ENCODE results near the gene DNER. TPM values are rescaled to one million over a fixed set of nuclear protein-coding genes. Genes with fewer than 3 reads are reported as not detected.

DNER gene
- polyA plus RNA-seq, 1 donor from 2014 or later = not detected

DNA sequence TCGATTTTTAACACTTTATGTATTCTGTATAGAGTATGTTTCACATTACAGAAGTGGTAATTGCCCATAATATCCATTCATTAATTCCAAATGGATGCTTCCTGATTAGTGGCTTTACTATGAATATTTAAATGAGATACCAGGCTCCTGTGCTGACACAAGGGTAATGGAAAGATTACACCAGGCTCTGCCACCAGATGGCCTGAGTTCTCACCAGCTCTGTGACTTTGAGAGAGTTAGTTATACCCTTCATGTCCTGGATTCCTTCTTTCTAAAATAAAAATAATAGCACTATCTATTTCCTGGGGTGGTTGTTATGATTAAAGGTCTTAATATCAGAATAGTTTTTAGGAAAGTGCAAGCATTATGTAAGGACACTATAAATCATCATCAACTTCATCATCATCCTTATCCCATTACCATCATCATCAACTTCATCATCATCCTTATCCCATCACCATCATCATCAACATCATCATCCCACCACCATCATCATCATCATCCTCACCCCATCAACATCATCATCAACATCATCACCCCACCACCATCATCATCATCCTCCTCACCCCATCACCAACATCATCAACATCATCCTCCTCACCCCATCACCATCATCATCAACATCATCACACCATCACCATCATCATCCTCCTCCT is 151.8 kb downstream of the DNER start:
- Mint-ChIP-seq H3K4me1 (no peaks in the 10 kb centered on the region), H3K4me3 (no peak overlapping the region), H3K27me3 (peaks cover 1% of the 10 kb centered on the region), H3K9me3 (peaks cover under 1 to 5% (median 2%) of the 10 kb centered on the region in 3 donors), H3K36me3 (peaks cover 3% of the 10 kb centered on the region), H3K27ac (no peak overlapping the region)

DNA sequence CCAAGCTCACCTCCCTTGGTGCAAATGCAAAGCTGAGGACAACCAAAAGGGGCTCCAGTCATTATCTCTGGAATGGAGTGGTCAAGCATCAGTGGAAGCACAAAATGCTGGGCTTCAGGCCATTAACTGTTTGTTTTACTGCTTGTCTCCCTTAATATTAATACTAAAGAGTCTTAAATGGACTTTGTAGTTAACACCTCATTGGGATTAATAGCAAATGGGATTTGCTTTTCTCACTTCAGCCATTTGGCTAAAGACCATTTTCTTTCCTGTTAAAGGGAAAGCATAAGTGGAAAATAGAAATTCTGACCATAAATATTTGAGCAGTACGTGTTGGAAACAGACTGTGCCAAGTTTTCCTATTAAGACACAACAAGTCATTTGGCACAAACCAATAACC is 154.4 kb downstream of the DNER start:
- Mint-ChIP-seq H3K9me3 (peaks cover 2 to 5% (median 3%) of the 10 kb centered on the region in 3 donors), H3K27me3 (peaks cover 1% of the 10 kb centered on the region), H3K4me3 (no peak overlapping the region), H3K27ac (no peak overlapping the region), H3K4me1 (no peaks in the 10 kb centered on the region), H3K36me3 (peaks cover 3% of the 10 kb centered on the region)

DNA sequence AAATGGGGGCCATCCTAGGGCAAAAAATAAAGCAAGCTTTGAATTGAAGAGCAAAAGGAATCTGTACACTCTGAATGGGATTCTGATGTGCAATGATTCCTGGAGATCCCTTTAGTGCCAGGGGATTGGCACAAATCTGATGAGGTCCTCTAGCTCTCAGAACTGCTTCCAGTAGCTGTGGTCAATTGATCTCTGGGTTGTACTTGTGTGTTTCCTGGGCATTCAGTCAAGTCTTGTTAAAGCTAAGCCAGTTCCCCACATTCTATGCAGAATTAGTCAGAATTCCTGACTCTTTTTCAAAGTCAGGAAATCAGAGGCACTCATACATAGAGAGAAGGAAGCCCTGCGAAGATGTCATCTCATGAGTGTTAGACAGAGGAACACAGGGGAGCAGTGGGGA is 161.3 kb downstream of the DNER start:
- no peak overlapping the region for H3K4me3 Mint-ChIP-seq
- no peak overlapping the region for H3K27ac Mint-ChIP-seq
- peaks cover 2 to 5% (median 3%) of the 10 kb centered on the region in 3 donors for H3K9me3 Mint-ChIP-seq
- H3K27me3 Mint-ChIP-seq = no peaks in the 10 kb centered on the region
- H3K36me3 Mint-ChIP-seq = no peaks in the 10 kb centered on the region
- H3K4me1 Mint-ChIP-seq = no peaks in the 10 kb centered on the region

DNA sequence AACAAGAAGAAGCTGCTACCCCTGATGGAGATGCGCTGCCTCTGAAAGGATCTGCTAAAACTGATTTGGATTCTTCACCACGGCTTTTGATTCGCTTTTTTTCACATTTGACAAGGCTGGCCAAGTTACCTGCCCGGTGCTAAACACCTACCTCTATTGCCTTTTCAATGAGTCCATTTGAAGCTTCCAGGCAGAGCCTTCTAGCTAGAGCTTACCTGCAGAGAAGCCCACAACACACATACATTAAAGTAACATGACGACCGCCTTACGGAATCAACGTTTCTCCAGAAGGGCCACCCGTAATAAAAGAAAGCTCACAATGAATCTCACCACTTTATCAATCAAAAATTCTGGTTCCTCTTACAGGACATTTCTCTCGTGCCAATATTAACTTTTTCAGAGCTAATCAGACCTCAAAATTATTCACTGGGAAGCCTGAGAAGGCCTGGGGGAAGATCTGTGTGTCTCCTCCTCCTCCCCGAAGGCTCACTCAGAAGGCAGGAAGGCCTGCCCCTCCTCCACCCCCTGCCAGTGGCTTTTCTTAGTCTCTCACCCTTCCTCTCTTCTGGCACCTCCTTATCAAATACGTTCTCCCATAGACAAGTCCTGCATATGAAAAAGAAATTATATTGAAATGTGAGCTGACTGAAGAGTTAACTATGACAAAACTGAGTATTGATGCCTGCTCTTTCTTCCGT is 171.0 kb downstream of the DNER start:
- H3K4me1 Mint-ChIP-seq = no peaks in the 10 kb centered on the region
- H3K27ac Mint-ChIP-seq = no peak overlapping the region
- no peaks in the 10 kb centered on the region for H3K36me3 Mint-ChIP-seq
- H3K27me3 Mint-ChIP-seq = no peaks in the 10 kb centered on the region
- H3K4me3 Mint-ChIP-seq = no peak overlapping the region
- H3K9me3 Mint-ChIP-seq = peaks cover 0 to 3% (median 2%) of the 10 kb centered on the region in 3 donors

DNA sequence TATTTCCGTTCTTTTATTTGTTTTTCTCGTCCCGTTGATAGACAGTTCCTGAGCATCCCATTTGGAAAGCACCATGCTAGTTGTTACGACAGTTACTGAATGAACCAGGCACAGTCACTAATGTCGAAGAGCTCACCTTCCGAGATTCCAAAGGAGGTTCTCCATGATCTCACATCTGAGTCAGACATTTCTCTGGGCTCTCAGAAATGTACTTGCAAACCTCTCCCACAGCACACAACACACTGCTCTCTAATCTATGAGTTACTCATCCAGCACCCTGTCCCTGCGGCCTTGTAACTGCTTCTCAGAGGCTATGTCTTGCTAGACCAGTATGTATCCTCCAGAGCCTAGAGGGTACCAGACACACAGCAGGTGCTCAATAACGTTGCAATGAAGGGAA is 174.7 kb downstream of the DNER start:
- Mint-ChIP-seq H3K9me3 (peaks cover 0 to 2% (median 0%) of the 10 kb centered on the region in 3 donors), H3K36me3 (no peaks in the 10 kb centered on the region), H3K4me1 (no peaks in the 10 kb centered on the region), H3K27me3 (peaks cover 2% of the 10 kb centered on the region), H3K4me3 (no peak overlapping the region), H3K27ac (no peak overlapping the region)

DNA sequence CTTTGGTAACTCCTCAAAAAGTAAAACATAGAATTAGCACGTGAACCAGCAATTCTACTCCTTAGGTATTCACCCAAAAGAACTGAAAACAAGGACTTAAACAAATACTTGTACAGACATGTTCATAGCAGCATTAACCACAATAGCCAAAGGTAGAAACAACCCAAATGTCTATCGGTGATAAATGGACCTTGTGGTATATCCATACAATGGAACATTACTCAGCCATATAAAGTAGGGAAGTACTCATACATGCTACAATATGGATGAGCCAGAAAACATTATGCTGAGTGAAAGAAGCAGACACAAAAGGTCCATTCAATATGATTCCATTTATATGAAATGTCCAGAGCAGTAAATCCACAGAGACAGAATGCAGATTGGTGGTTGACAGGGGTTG is 182.8 kb downstream of the DNER start:
- H3K27ac Mint-ChIP-seq = no peak overlapping the region
- no peak overlapping the region for H3K4me3 Mint-ChIP-seq
- H3K9me3 Mint-ChIP-seq = peaks cover 1 to 9% (median 5%) of the 10 kb centered on the region in 3 donors
- H3K36me3 Mint-ChIP-seq = no peaks in the 10 kb centered on the region
- H3K27me3 Mint-ChIP-seq = peaks cover 2% of the 10 kb centered on the region
- H3K4me1 Mint-ChIP-seq = no peaks in the 10 kb centered on the region

DNA sequence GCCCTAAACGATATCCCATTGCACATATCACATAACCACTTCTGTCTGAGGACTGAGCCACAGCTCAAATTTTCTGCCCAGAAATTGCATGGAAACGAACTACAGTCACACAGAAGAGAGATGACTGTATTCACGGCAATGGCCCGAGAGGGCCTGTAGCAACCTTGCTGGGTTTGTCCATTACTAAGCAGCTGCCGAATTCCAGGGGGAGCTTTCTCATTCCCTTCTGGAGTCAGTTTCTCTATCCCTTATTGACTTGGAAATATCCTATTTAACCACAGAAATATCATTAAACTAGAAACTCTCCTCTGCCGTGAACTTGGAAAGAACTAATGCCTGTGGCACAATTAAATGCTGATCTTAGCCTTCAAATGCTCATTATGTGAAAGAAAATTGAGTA is 183.9 kb downstream of the DNER start:
- Mint-ChIP-seq H3K4me1 (no peaks in the 10 kb centered on the region), H3K27me3 (no peaks in the 10 kb centered on the region), H3K27ac (no peak overlapping the region), H3K4me3 (no peak overlapping the region), H3K36me3 (no peaks in the 10 kb centered on the region), H3K9me3 (peaks cover 1 to 9% (median 5%) of the 10 kb centered on the region in 3 donors)

DNA sequence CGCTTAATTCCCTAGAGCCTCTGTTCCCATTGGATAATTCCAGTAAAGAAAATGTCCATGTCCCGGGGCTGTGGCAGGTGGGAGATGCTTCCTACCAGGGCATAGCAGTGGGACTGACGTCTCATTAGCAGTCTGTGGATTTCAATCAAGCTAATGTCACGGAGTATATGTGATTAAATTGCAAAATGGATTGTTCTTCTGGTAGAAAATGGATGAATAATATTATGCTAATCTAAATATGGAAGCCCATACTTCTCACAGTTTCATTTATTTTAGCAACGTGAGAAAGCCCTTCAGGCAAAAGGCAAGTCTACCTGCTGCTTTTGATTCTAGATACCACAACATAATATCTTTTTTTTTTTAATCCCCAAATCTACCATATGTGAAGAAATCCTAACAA is 185.5 kb downstream of the DNER start:
- Mint-ChIP-seq H3K27ac (no peak overlapping the region), H3K36me3 (no peaks in the 10 kb centered on the region), H3K4me1 (no peaks in the 10 kb centered on the region), H3K9me3 (peaks cover 1 to 7% (median 5%) of the 10 kb centered on the region in 3 donors), H3K4me3 (no peak overlapping the region), H3K27me3 (no peaks in the 10 kb centered on the region)

DNA sequence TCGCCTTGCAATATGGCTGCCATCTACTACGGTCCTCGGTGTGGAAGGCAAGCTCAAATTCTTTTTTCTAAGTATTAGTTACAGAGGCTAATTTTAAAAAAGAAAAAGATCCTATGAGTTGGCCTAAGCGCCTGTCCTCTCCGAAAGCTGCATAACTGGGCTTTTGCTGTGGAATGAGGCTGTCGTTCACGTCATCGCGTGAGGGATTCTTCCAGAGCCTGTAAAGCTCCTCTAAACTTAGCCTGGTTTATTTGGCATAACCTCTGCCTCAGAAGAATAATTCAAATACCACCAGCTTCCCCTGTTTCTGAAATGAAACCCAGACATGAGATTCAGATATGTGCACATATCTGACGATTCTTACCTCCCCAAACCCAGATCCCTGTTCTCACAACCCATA is 187.4 kb downstream of the DNER start:
- H3K27ac Mint-ChIP-seq = no peak overlapping the region
- H3K4me1 Mint-ChIP-seq = no peaks in the 10 kb centered on the region
- no peak overlapping the region for H3K4me3 Mint-ChIP-seq
- peaks cover 0 to 5% (median 4%) of the 10 kb centered on the region in 3 donors for H3K9me3 Mint-ChIP-seq
- no peaks in the 10 kb centered on the region for H3K36me3 Mint-ChIP-seq
- H3K27me3 Mint-ChIP-seq = no peaks in the 10 kb centered on the region

DNA sequence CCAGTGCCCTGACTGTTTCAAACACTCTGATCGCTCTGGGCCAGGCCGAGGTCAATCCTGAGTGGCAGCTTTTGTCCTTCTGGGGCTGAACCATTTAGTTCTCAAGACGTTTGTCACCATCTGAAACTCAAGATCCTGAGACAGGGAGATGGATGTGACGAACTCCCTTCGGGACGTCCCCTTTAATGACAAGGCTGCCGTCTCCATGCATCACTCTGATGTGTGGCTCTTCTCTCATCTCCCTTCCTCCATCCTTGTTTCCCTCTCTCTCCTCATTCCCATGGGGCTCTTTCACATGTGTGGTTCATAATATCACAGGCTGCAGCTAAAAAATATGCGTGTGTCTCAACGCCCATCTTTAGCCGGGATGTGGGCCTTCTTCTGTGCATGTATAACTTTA is 189.6 kb downstream of the DNER start:
- Mint-ChIP-seq H3K27ac (no peak overlapping the region), H3K9me3 (peaks cover 0 to 5% (median 4%) of the 10 kb centered on the region in 3 donors), H3K27me3 (no peaks in the 10 kb centered on the region), H3K4me3 (no peak overlapping the region), H3K36me3 (no peaks in the 10 kb centered on the region), H3K4me1 (peaks cover 0 to under 1% (median 0%) of the 10 kb centered on the region in 3 donors)

DNA sequence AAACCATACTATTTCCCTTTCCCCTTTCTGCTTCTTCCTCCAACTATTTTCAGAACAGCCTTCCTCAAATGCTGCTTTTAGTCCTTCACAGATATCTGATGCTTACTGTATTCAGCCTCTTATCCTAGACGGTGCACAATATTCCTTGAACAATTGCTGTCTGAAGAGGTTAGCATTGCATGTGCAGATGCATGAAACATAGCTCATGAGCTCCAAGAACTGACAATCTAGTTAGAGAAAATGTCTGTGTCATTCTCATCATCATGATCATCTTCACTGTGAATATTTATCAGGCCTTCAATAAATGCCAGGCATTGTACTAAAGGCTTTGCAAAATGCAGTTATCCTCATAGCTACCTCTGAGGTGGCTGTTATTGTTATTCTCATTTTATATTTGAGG is 190.7 kb downstream of the DNER start:
- Mint-ChIP-seq H3K4me1 (peaks cover 0 to 3% (median 0%) of the 10 kb centered on the region in 3 donors), H3K9me3 (no peaks in the 10 kb centered on the region), H3K27ac (no peak overlapping the region)

DNA sequence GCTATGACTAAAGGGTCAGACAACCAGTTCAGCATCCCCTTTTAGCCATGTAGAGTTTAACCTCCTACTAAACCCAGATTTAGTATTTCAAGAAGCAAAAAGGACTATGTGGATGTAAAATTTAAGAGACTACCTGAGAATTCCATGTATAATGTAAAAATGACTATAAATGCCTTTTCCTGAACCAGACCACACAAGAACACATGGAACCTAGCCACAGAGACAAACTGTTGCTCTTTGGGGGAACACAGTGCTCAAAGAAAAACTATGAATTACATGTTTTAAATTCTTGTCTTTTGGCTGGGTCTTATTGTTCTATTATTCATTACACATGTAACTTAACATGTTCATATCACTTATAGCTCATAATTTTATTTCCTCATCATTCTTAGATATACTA is 192.8 kb downstream of the DNER start:
- no peak overlapping the region for H3K27ac Mint-ChIP-seq
- H3K4me1 Mint-ChIP-seq = peaks cover 0 to 3% (median 0%) of the 10 kb centered on the region in 3 donors
- no peaks in the 10 kb centered on the region for H3K27me3 Mint-ChIP-seq
- H3K36me3 Mint-ChIP-seq = no peaks in the 10 kb centered on the region
- H3K9me3 Mint-ChIP-seq = no peaks in the 10 kb centered on the region
- H3K4me3 Mint-ChIP-seq = no peak overlapping the region

More for the DNA sequence above, 190.7 kb downstream of the DNER start:
- Mint-ChIP-seq H3K27me3 (no peaks in the 10 kb centered on the region), H3K4me3 (no peak overlapping the region), H3K36me3 (no peaks in the 10 kb centered on the region)

DNA sequence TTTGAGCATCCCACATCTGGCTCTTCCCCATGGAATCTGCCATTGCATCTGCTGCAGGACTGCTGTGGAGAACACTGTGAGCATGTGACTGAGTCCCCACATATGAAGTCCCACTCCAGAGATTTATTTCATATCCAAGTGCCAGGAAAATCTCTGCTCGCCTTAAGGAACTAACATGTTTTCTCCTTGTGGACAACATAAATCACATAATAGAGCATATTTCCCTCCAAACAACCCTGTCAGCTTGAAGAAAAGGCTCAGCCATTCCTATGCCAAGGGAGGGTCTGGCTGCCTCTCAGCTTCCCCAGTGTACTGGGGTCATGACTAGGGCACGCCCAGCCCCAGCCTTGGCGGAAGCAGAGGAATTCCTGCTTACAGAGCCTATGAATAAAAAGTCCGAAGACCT is 193.7 kb downstream of the DNER start:
- Mint-ChIP-seq H3K4me1 (peaks cover 0 to 3% (median 0%) of the 10 kb centered on the region in 3 donors), H3K36me3 (no peaks in the 10 kb centered on the region), H3K27me3 (no peaks in the 10 kb centered on the region), H3K9me3 (no peaks in the 10 kb centered on the region), H3K4me3 (no peak overlapping the region), H3K27ac (no peak overlapping the region)

DNA sequence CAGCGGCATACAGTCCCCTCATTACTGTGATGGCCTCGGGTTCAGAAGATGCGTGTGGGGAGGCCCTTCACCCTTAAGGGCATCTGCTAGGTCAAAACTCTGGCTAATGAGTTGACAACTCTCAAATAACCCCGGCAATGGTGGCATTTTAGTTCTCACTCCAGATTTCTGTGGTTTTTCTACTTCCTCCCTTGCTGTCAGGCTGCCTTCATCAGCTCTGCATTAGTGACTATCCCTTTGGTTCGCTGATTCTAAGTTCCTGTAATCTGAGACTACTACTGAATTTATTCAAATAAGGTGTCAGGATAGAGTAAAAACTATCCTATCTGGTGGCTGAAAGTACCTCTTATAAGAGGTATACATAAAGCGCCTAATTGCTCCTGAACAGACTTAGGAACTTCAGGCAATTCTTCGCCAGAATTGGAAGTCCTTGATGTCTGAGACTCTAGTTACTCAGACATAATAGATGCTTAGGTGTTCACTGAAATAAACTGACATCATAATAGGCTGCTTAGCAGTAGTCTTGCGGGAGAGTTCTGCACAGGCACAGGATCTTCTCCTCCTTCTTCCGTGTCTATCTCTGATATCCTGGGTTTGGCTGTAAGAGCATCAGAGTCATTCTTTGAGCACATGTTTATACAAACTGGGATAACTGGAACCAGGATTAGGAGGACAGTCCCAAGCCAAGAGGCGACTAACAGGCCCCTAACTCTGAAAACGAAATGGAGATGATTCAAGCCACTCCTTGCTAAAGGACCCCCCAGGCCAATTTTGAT is 194.5 kb downstream of the DNER start:
- Mint-ChIP-seq H3K27ac (no peak overlapping the region), H3K4me3 (no peak overlapping the region), H3K27me3 (no peaks in the 10 kb centered on the region), H3K9me3 (no peaks in the 10 kb centered on the region), H3K36me3 (no peaks in the 10 kb centered on the region), H3K4me1 (peaks cover 0 to 3% (median 0%) of the 10 kb centered on the region in 3 donors)

DNA sequence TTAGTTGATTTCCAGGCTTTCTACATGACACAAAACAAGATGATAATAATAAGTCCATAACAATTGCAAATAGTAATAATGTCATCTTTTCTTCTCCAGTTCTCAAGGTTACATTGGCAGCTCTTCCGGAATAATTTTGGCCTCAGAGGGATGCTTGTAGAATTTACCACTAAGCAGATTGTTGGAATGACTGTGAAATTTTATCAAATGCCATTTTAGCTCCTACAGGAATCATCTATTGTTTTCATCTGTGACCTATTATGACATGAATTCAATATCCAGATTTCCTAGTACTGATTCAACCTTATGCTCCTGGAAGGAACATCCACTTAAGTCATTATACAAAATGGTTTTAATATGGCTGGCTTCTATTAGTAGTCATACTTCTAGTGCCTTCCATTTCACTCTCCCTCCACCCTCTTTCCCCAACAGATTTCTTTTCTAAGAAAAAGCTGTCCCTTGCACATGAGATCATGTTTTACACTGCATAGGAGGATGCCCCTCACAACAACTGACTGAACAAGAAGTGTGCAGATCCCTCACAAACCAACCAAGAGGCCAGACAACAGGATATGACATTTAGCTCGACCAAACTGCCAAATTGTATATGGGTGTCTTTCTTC is 200.0 kb downstream of the DNER start:
- H3K36me3 Mint-ChIP-seq = no peaks in the 10 kb centered on the region
- H3K27me3 Mint-ChIP-seq = no peaks in the 10 kb centered on the region
- H3K4me1 Mint-ChIP-seq = no peaks in the 10 kb centered on the region
- H3K4me3 Mint-ChIP-seq = no peak overlapping the region
- no peak overlapping the region for H3K27ac Mint-ChIP-seq
- H3K9me3 Mint-ChIP-seq = no peaks in the 10 kb centered on the region
